ENCODE measurements around the gene ZNF497. TPM values are rescaled to one million over a fixed set of nuclear protein-coding genes. Genes with fewer than 3 reads are reported as not detected.
A peak's percentile ranks its signal among the peaks of the same experiment; 100 is the strongest.

ZNF497 gene
- total and polyA plus RNA-seq, 9 of the 15 experiments (the other 6 are each of a cell fraction or from before 2014, with no cell fraction given), result 0.06 to 0.98 (median 0.44) TPM; not detected in 1

GRCh38 chr19:58395220-58395978 lies 32.8 kb upstream of the ZNF497 start, which contains the start of gene RNF225 (continued):
- TF ChIP-seq YY1 (IDR thresholded peaks at IDR 0.05; ENCODE audit: borderline replicate concordance in 1 of 3, control insufficient read depth in 1 of 3, extremely low read depth in 1 of 3, insufficient read depth in 3 of 3, insufficient read length in 1 of 3, insufficient replicate concordance in 2 of 3, low read depth in 1 of 3, low read length in 2 of 3) (no peak), HBP1 (CRISPR knock-in tag; IDR thresholded peaks at IDR 0.05) (no peak), ATF3 (IDR thresholded peaks at IDR 0.05) (no peak), ATF3 (CRISPR knock-in tag; conservative IDR thresholded peaks at IDR 0.05) (no peak), SRSF7 (optimal IDR thresholded peaks at IDR 0.05; ENCODE audit: low read depth, low read length) (no peak), TRIM25 (IDR thresholded peaks at IDR 0.05; ENCODE audit: borderline replicate concordance) (no peak), ZNF444 (CRISPR knock-in tag; IDR thresholded peaks at IDR 0.05) (no peak), ZBTB26 (CRISPR knock-in tag; IDR thresholded peaks at IDR 0.05) (0 out of 2 replicates have a peak, but pooled peaks have one; percentile 2), HDAC8 (tag; IDR thresholded peaks at IDR 0.05) (no peak), ZNF584 (CRISPR knock-in tag; IDR thresholded peaks at IDR 0.05; ENCODE audit: low read depth) (no peak), RBFOX2 (IDR thresholded peaks at IDR 0.05; ENCODE audit: low read depth, low read length) (peak; percentile 42; the same call in 1 of the 2 replicates), CHAMP1 (IDR thresholded peaks at IDR 0.05) (no peak), PHB2 (IDR thresholded peaks at IDR 0.05; ENCODE audit: low read depth) (no peak), HDAC6 (IDR thresholded peaks at IDR 0.05; ENCODE audit: low read depth, low read length) (no peak), BDP1 (IDR thresholded peaks at IDR 0.05; ENCODE audit: insufficient read depth, insufficient read length) (no peak), VEZF1 (CRISPR knock-in tag; IDR thresholded peaks at IDR 0.05) (peak; percentile 13)

All from K562 (cell line).